SH-SY5Y (cell line): ENCODE measurements around the gene RAD21L1.

Source experiments
- GATA2 ChIP-seq: IDR thresholded peaks from 2 replicates; pipeline ENCODE4 v1.6.1; 2011; ENCODE audit warnings: mild to moderate bottlenecking, low read depth, low read length
- GATA3 ChIP-seq: IDR thresholded peaks from 2 replicates; pipeline ENCODE4 v1.6.1; 2011; ENCODE audit warnings: low read depth, mild to moderate bottlenecking, low read length, moderate library complexity

DNA sequence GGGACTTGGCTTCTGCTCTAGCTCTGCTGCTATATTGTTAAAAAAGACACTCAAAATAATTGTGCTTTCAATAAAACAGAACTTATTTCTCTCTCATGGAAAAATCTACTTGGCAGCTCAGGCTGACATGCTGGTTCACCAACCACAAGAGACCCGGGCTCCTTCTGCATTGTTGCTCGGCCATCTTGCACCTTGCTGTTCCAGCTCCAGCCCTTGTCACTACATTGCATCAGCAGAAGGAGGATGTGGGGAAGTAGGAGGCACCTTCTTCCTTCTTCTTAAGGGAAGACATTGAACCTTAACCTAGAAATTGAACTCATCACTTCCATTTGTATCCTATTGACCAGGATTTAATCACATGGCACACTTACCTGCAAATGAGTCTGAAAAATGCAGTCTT, 29.2 kb upstream of the RAD21L1 start:
- no peak for TF ChIP-seq GATA2
- TF ChIP-seq GATA3: no peak
